GM23338 (cell line): Measurements from ENCODE around the gene PPP1R9A. TPM values are rescaled to one million over a fixed set of nuclear protein-coding genes. Genes with fewer than 3 reads are reported as not detected.

Source experiments
- ATAC-seq: fragments of 200-7000 bp; cut with Tn5 transposase; 3 replicates; pipeline ENCODE4 v1.9.1; 2020
- DNase-seq: peaks from one replicate; pipeline ENCODE4 v3.0.0-alpha.2; 2015; ENCODE audit warnings: low spot score
- H2AFZ ChIP-seq: fragments of 200-600 bp; sonication (generic); 2 replicates; pipeline ENCODE4 v1.8.0; 2016; ENCODE audit warnings: antibody characterized with exemption, mild to moderate bottlenecking, moderate library complexity
- H3F3A ChIP-seq: fragments of 200-600 bp; sonication (generic); replicated peaks from 2 replicates; pipeline ENCODE4 v1.8.0; 2017; ENCODE audit warnings: antibody characterized with exemption, mixed run types, low read depth
- H3K27ac ChIP-seq: fragments of 200-600 bp; sonication (generic); 2 replicates; pipeline ENCODE4 v1.6.1; 2016; ENCODE audit warnings: low read depth
- H3K27me3 ChIP-seq: fragments of 200-600 bp; sonication (generic); 2 replicates; pipeline ENCODE4 v1.8.0; 2016; ENCODE audit warnings: mild to moderate bottlenecking, mixed run types, moderate library complexity; ENCODE audit not compliant: insufficient read depth
- H3K36me3 ChIP-seq: fragments of 200-600 bp; sonication (generic); 2 replicates; pipeline ENCODE4 v1.8.0; 2016; ENCODE audit warnings: mild to moderate bottlenecking; ENCODE audit not compliant: insufficient read depth
- H3K4me1 ChIP-seq: fragments of 200-600 bp; sonication (generic); 2 replicates; pipeline ENCODE4 v1.8.0; 2016; ENCODE audit warnings: mild to moderate bottlenecking, moderate library complexity; ENCODE audit not compliant: insufficient read depth
- H3K4me2 ChIP-seq: fragments of 200-600 bp; sonication (generic); 2 replicates; pipeline ENCODE4 v1.7.1; 2017; ENCODE audit warnings: mixed run types
- H3K4me3 ChIP-seq: fragments of 200-600 bp; sonication (generic); 2 replicates; pipeline ENCODE4 v1.6.1; 2016; ENCODE audit warnings: mixed run types
- H3K79me2 ChIP-seq: fragments of 200-600 bp; sonication (generic); replicated peaks from 2 replicates; pipeline ENCODE4 v1.8.0; 2017; ENCODE audit warnings: mild to moderate bottlenecking; ENCODE audit not compliant: insufficient read depth
- H3K9me2 ChIP-seq: fragments of 200-600 bp; sonication (generic); 2 replicates; pipeline ENCODE4 v1.8.0; 2017; ENCODE audit not compliant: insufficient read depth
- H4K20me1 ChIP-seq: fragments of 200-600 bp; sonication (generic); replicated peaks from 2 replicates; pipeline ENCODE4 v1.8.0; 2017; ENCODE audit warnings: mild to moderate bottlenecking; ENCODE audit not compliant: insufficient read depth
- H3K27ac Mint-ChIP-seq: 2 replicates; pipeline ENCODE4 v1.8.0; 2020; ENCODE audit warnings: inconsistent platforms, mild to moderate bottlenecking, moderate library complexity, mixed read lengths
- H3K27me3 Mint-ChIP-seq: 3 replicates; pipeline ENCODE4 v1.8.0; 2022; ENCODE audit warnings: low read depth, mild to moderate bottlenecking, moderate library complexity, mixed read lengths, inconsistent platforms; ENCODE audit not compliant: insufficient read depth, poor library complexity
- H3K36me3 Mint-ChIP-seq: 3 replicates; pipeline ENCODE4 v1.8.0; 2021; ENCODE audit warnings: low read depth, mild to moderate bottlenecking, inconsistent platforms, moderate library complexity, mixed read lengths
- H3K4me1 Mint-ChIP-seq: 3 replicates; pipeline ENCODE4 v1.8.0; 2020; ENCODE audit warnings: mild to moderate bottlenecking, inconsistent platforms, mixed read lengths
- H3K4me3 Mint-ChIP-seq: 3 replicates; pipeline ENCODE4 v1.8.0; 2021; ENCODE audit warnings: moderate library complexity, mild to moderate bottlenecking, inconsistent platforms, mixed read lengths
- H3K9me3 Mint-ChIP-seq: 3 replicates; pipeline ENCODE4 v1.8.0; 2020; ENCODE audit warnings: moderate library complexity, mild to moderate bottlenecking, inconsistent platforms, mixed read lengths
- CREB1 ChIP-seq: fragments of 250-450 bp; sonication (Bioruptor Pico); IDR thresholded peaks from 2 replicates; pipeline ENCODE4 v1.5.0; 2020; ENCODE audit warnings: low read depth, mild to moderate bottlenecking, moderate library complexity
- EZH2 ChIP-seq: fragments of 200-600 bp; sonication (generic); IDR thresholded peaks from one replicate; pipeline ENCODE4 v1.8.0; 2017; ENCODE audit warnings: antibody characterized with exemption, mild to moderate bottlenecking, low read depth; ENCODE audit not compliant: unreplicated experiment
- NANOG ChIP-seq: IDR thresholded peaks from 2 replicates; pipeline ENCODE4 v1.6.1; 2016; ENCODE audit warnings: antibody characterized with exemption, borderline replicate concordance
- STAT1 ChIP-seq: IDR thresholded peaks from one replicate; pipeline ENCODE4 v1.6.1; 2016; ENCODE audit warnings: antibody characterized with exemption; ENCODE audit not compliant: unreplicated experiment
- ZNF114 ChIP-seq: fragments of 250-450 bp; sonication (Bioruptor Pico); IDR thresholded peaks from 2 replicates; pipeline ENCODE4 v1.5.0; 2020; ENCODE audit warnings: mild to moderate bottlenecking, moderate library complexity
- ZNF331 ChIP-seq: fragments of 250-450 bp; sonication (Bioruptor Pico); IDR thresholded peaks from 2 replicates; pipeline ENCODE4 v1.5.0; 2020; ENCODE audit warnings: low read depth, mild to moderate bottlenecking, moderate library complexity
- ZNF462 ChIP-seq: fragments of 250-450 bp; sonication (Bioruptor Pico); IDR thresholded peaks from 2 replicates; pipeline ENCODE4 v1.5.0; 2020; ENCODE audit warnings: mild to moderate bottlenecking, moderate library complexity
- polyA plus RNA-seq: library from polyadenylated mRNA; unstranded; fragments of >200 nt; fragmentation: Nextera tagmentation; extraction: Ambion mirVana; gene quantifications from 2 replicates; pipeline ENCODE4 v1.2.1, GENCODE V29; 2016
- total RNA-seq: library from RNA; depleted of rRNA; stranded (reverse); fragments of >200 nt; shearing (Covaris generic); gene quantifications from 2 replicates; pipeline ENCODE4 v1.2.3, GENCODE V29; 2014
- TF ChIP-seq, protein P1 (sequence below), 2 experiments: fragments of 200-600 bp in 1 of 2; sonication (generic) in 1 of 2; conservative IDR thresholded peaks; 2 replicates each; pipeline versions ENCODE4 v1.5.1 to v1.6.1; 2016 to 2017; ENCODE audit warnings: antibody characterized with exemption in 2 of 2, low read depth in 2 of 2, mild to moderate bottlenecking in 2 of 2, moderate library complexity in 1 of 2

The PPP1R9A gene
- total and polyA plus RNA-seq, 2 experiments from 2014 or later: 10.6 to 31.8 TPM

- TF ChIP-seq ZNF331 (no peak), NANOG (no peak), STAT1 (no peak), EZH2 (no peak)
Measured at GRCh38 chr7:95322396-95322795, 415.0 kb downstream of the PPP1R9A start (continued).

DNA sequence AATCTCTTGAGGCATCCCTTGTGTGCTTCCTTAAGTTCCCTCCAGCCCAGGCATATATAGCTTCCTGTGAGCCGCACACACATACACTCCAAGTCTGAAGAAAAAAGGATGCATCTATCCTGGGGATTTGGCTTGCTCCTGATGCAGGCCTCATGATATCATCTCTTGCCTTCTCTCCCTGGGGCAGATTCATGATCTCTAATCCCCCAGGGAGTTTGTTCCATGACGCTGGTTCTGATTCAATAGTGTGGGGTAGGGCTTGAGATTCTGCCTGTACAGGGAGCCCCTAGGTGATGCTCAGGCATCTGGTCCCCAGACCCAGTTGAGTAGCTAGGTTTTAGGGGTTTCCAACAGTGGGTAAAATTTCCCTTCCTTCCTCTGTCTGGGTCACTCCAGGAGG lies 415.5 kb downstream of the PPP1R9A start:
- Mint-ChIP-seq H3K9me3 (no peaks in the 10 kb centered on the region; the same call in 2 of the 3 replicates), H3K36me3 (no peaks in the 10 kb centered on the region), H3K4me1 (peaks cover 2% of the 10 kb centered on the region), H3K27me3 (peaks cover 3% of the 10 kb centered on the region), H3K27ac (no peak overlapping the region), H3K4me3 (no peak overlapping the region)
- H3F3A ChIP-seq: no peaks in the 10 kb centered on the region
- TF ChIP-seq EZH2 (no peak), ZNF114 (no peak), NANOG (no peak), ZNF462 (CRISPR knock-in tag) (no peak), CREB1 (no peak), ZNF331 (no peak)
- TF ChIP-seq, protein P1, sequence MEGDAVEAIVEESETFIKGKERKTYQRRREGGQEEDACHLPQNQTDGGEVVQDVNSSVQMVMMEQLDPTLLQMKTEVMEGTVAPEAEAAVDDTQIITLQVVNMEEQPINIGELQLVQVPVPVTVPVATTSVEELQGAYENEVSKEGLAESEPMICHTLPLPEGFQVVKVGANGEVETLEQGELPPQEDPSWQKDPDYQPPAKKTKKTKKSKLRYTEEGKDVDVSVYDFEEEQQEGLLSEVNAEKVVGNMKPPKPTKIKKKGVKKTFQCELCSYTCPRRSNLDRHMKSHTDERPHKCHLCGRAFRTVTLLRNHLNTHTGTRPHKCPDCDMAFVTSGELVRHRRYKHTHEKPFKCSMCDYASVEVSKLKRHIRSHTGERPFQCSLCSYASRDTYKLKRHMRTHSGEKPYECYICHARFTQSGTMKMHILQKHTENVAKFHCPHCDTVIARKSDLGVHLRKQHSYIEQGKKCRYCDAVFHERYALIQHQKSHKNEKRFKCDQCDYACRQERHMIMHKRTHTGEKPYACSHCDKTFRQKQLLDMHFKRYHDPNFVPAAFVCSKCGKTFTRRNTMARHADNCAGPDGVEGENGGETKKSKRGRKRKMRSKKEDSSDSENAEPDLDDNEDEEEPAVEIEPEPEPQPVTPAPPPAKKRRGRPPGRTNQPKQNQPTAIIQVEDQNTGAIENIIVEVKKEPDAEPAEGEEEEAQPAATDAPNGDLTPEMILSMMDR (conservative IDR thresholded peaks at IDR 0.05; ENCODE audit: low read depth in 2 of 2): no peak
- no peak overlapping the region for H3K4me3 ChIP-seq
- no peaks in the 10 kb centered on the region; the same call in 1 of the 2 replicates for H3K4me1 ChIP-seq
- H3K79me2 ChIP-seq: no peaks in the 10 kb centered on the region
- H4K20me1 ChIP-seq: no peaks in the 10 kb centered on the region
- no peak overlapping the region for H3K27ac ChIP-seq
- H2AFZ ChIP-seq: no peak overlapping the region
- no peaks in the 10 kb centered on the region for H3K36me3 ChIP-seq
- no peak overlapping the region for H3K4me2 ChIP-seq
- H3K9me2 ChIP-seq: 0 out of 2 replicates have a peak, but pooled peaks cover 4% of the 10 kb centered on the region
- no peak for DNase-seq
- peaks cover 9% of the 10 kb centered on the region; the same call in 1 of the 2 replicates for H3K27me3 ChIP-seq
- no peak for ATAC-seq
